HUES64 (cell line): ENCODE measurements around the gene GPHN.
A peak's percentile ranks its signal among the peaks of the same experiment; 100 is the strongest.

ENCODE experiments used
- H3K27ac ChIP-seq: 2 replicates; pipeline ENCODE4 v1.7.0; 2013; ENCODE audit warnings: low read depth, low read length, inconsistent platforms
- H3K27me3 ChIP-seq: 2 replicates; pipeline ENCODE4 v1.6.1; 2013; ENCODE audit warnings: mild to moderate bottlenecking, low read length; ENCODE audit not compliant: insufficient read depth
- H3K36me3 ChIP-seq: 2 replicates; pipeline ENCODE4 v1.6.1; 2013; ENCODE audit warnings: mild to moderate bottlenecking, low read length; ENCODE audit not compliant: insufficient read depth
- H3K4me1 ChIP-seq: 2 replicates; pipeline ENCODE4 v1.6.1; 2013; ENCODE audit warnings: mild to moderate bottlenecking, low read length, moderate library complexity; ENCODE audit not compliant: insufficient read depth
- H3K4me3 ChIP-seq: 2 replicates; pipeline ENCODE4 v1.5.1; 2013; ENCODE audit warnings: mild to moderate bottlenecking, low read length, moderate library complexity
- H3K9ac ChIP-seq: 2 replicates; pipeline ENCODE4 v1.6.1; 2013; ENCODE audit warnings: mild to moderate bottlenecking, low read depth, low read length
- H3K9me3 ChIP-seq: 2 replicates; pipeline ENCODE4 v1.6.1; 2013; ENCODE audit warnings: low read depth, low read length; ENCODE audit not compliant: insufficient read depth
- WGBS: fragments of 150-250, 120-280 bp; methylation state at CpG from one replicate; pipeline ENCODE4 v1.1.7; 2013; ENCODE audit warnings: missing lambda C conversion rate; 5-methylcytosine and 5-hydroxymethylcytosine counted together

Gene GPHN

DNA sequence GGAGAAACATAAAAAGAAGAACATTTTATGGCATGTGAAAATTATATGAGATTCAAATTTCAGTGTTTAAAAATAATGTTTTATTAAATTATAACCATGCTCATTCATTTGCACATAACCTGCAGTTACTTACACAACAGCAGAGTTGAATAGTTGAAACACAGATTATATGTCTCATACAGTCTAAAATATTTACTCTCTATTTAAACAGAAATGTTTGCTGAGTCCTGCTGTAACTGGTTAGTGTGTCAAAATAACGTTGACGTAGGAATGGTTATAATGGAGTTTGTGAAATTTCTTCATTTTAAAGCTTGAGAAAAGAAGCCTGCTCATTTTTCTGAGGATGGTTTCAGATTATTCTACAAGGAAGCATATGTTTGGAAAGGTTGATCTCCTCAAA, 484.8 kb downstream of the GPHN start:
- no peaks in the 10 kb centered on the region for H3K36me3 ChIP-seq
- no peak overlapping the region for H3K27ac ChIP-seq
- H3K9ac ChIP-seq = no peak overlapping the region
- no peak overlapping the region for H3K4me3 ChIP-seq
- H3K9me3 ChIP-seq = no peaks in the 10 kb centered on the region
- H3K27me3 ChIP-seq = no peaks in the 10 kb centered on the region
- H3K4me1 ChIP-seq = no peaks in the 10 kb centered on the region
- 100% methylated on average over 2 of the region's 2 CpGs for WGBS

DNA sequence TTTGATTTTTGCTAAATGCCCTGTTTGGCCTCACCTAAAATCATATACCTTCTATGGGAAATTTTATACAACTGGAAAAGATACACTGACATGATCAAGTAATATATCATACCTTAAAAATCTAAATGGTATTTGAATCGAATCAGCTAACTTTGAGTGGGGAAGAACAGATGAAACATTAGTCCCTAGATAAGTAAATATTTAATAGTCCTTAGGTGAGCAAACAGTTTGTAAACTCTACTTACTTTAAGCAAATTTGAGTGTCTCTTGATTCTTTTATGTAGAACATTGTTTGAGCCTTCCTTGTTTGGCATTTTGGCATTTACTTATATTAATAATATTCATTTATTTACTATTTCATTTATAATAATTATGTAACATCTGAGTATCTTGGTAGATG, 485.6 kb downstream of the GPHN start:
- WGBS = no CpG with 5 or more reads among the region's 1 CpG
- H3K27ac ChIP-seq = no peak overlapping the region

GRCh38 chr14:66998013-66998412, 490.1 kb downstream of the GPHN start:
- H3K27me3 ChIP-seq = no peaks in the 10 kb centered on the region
- no peak overlapping the region for H3K27ac ChIP-seq
- H3K36me3 ChIP-seq = no peaks in the 10 kb centered on the region
- WGBS = 81% methylated on average over 2 of the region's 3 CpGs
- H3K9ac ChIP-seq = no peak overlapping the region
- H3K9me3 ChIP-seq = no peaks in the 10 kb centered on the region
- no peaks in the 10 kb centered on the region for H3K4me1 ChIP-seq
- H3K4me3 ChIP-seq = no peak overlapping the region

More for the DNA sequence above, 485.6 kb downstream of the GPHN start:
- H3K4me1 ChIP-seq = no peaks in the 10 kb centered on the region
- no peaks in the 10 kb centered on the region for H3K9me3 ChIP-seq
- H3K36me3 ChIP-seq = no peaks in the 10 kb centered on the region
- H3K27me3 ChIP-seq = no peaks in the 10 kb centered on the region
- H3K9ac ChIP-seq = no peak overlapping the region
- H3K4me3 ChIP-seq = no peak overlapping the region

DNA sequence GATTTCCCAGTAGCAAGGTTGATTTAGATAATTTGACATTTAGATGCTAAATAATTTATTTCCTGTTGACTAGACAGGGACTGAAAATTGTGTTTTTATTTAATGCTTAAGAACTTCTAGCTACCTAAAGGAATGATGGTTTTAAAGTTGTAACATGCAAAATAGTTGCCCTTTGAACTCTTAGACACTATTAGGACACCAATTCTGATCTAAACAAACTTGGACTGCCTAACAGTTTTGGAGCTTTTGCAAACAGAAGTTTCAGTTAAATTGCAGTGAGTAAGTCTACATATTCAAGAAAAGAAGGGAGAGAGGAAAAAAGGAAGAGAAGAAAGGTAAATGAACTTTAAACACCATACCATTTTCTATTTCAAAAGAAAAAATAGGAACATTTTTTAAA, 492.0 kb downstream of the GPHN start:
- no peaks in the 10 kb centered on the region for H3K27me3 ChIP-seq
- no peaks in the 10 kb centered on the region for H3K4me1 ChIP-seq
- no peaks in the 10 kb centered on the region for H3K9me3 ChIP-seq
- H3K4me3 ChIP-seq = no peak overlapping the region
- no peaks in the 10 kb centered on the region for H3K36me3 ChIP-seq
- H3K9ac ChIP-seq = no peak overlapping the region
- no peak overlapping the region for H3K27ac ChIP-seq

DNA sequence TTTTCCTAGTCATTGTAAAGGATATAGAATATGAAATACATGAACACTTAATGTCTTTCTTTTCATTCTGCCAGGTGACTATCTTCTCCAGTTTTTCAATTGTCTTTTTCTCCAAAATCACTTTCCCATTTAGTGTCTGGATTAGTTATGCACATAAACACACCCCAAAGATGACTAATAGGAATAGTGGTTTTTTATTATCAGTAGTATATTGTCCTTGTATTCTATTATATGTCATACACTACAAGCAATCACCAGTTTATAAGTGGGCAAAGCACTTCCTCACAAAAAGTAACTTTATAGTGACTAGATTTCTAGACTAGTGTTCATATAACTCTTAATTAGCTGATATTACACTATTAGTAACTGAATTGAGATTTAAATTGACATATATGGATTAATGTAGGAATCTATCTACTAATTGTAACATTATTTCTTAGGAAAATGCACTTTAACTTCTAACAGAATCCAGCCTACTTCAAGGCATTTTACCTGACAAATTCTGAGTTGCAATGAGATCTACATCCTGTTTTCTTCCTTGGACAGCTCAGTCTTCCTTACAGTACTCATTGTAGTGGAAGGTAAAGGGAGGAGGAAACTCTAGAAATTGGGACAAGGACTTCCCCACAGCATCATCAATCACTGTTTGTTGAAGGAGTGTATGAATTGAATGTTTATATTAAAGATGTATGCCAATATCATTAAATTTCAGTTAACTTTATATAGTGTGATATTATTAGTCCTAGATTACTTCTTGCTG, 495.2 kb downstream of the GPHN start:
- Histone ChIP-seq H3K36me3 (no peaks in the 10 kb centered on the region), H3K27ac (no peak overlapping the region), H3K9me3 (no peaks in the 10 kb centered on the region), H3K9ac (no peak overlapping the region), H3K4me1 (no peaks in the 10 kb centered on the region), H3K4me3 (no peak overlapping the region), H3K27me3 (no peaks in the 10 kb centered on the region)

GRCh38 chr14:67004521-67004920, 496.6 kb downstream of the GPHN start:
- Histone ChIP-seq H3K9me3 (no peaks in the 10 kb centered on the region), H3K27me3 (no peaks in the 10 kb centered on the region), H3K4me1 (no peaks in the 10 kb centered on the region), H3K27ac (no peak overlapping the region), H3K4me3 (no peak overlapping the region), H3K9ac (no peak overlapping the region), H3K36me3 (no peaks in the 10 kb centered on the region)
- 96% methylated on average over 1 of the region's 2 CpGs for WGBS

GRCh38 chr14:67010602-67011001, 502.7 kb downstream of the GPHN start:
- 94% methylated on average over 1 of the region's 1 CpG for WGBS
- H3K9ac ChIP-seq = no peak overlapping the region

GRCh38 chr14:67016856-67017255, 508.9 kb downstream of the GPHN start:
- no peak overlapping the region for H3K4me3 ChIP-seq
- H3K9me3 ChIP-seq = no peaks in the 10 kb centered on the region
- no peaks in the 10 kb centered on the region for H3K36me3 ChIP-seq
- H3K4me1 ChIP-seq = no peaks in the 10 kb centered on the region
- no peaks in the 10 kb centered on the region for H3K27me3 ChIP-seq
- no peak overlapping the region for H3K27ac ChIP-seq
- H3K9ac ChIP-seq = no peak overlapping the region

More at GRCh38 chr14:67010602-67011001, 502.7 kb downstream of the GPHN start:
- no peak overlapping the region for H3K4me3 ChIP-seq
- H3K27me3 ChIP-seq = no peaks in the 10 kb centered on the region
- no peaks in the 10 kb centered on the region for H3K9me3 ChIP-seq
- H3K4me1 ChIP-seq = no peaks in the 10 kb centered on the region
- no peaks in the 10 kb centered on the region for H3K36me3 ChIP-seq
- H3K27ac ChIP-seq = no peak overlapping the region

- no peaks in the 10 kb centered on the region for H3K27me3 ChIP-seq
- no peaks in the 10 kb centered on the region for H3K4me1 ChIP-seq
- no peaks in the 10 kb centered on the region for H3K9me3 ChIP-seq
- no peak overlapping the region for H3K9ac ChIP-seq
- H3K36me3 ChIP-seq = no peaks in the 10 kb centered on the region
- H3K27ac ChIP-seq = no peak overlapping the region
- no peak overlapping the region for H3K4me3 ChIP-seq
Observed at GRCh38 chr14:67018720-67019119, 510.8 kb downstream of the GPHN start.

- 88% methylated on average over 1 of the region's 3 CpGs for WGBS
- Histone ChIP-seq H3K4me1 (no peaks in the 10 kb centered on the region), H3K36me3 (no peaks in the 10 kb centered on the region), H3K27ac (no peak overlapping the region), H3K9me3 (peaks cover 9% of the 10 kb centered on the region), H3K27me3 (no peaks in the 10 kb centered on the region), H3K9ac (no peak overlapping the region), H3K4me3 (no peak overlapping the region)
Observed at GRCh38 chr14:67019796-67020195, 511.8 kb downstream of the GPHN start.

DNA sequence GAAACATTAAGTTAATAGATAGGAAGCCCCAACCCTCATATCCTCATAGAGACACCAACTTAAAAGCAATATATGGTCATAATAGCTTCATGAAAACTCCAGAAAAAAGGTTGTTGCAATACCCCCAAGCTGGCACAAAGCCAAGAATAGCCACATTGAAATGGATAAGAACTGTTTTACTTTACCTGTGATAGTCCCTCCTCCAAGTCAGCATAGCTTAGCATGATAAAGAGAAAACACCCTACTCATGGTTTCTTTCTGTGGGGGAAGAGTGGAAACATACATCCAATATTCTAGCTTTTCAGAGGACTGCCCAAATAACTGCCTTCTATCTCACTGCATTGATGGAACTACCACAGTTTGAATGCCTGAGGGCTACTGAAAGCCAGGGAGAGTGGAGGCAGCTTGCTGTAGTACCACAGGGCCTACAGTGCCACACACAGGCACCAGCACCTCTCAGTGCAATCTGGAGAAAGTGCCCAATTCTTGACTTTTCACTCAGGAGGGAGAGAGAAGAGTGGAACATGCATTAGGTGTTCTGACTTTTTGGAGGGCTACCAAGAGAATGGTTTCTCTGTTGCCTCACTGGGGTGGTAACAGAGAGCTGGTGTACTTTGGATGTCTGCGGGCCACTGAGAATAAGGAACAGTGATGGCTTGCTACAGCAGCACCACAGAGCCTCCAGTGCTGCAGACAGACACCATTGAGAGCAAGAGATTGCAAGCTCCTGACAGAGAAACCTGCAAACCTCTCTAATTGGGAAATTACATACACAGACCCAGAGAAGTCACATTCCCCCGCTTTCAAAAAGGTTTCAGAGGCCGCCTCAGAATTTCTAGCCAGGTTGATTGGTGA, 524.2 kb downstream of the GPHN start:
- Histone ChIP-seq H3K27ac (peak overlapping the region; percentile 53; the same call in 1 of the 2 replicates), H3K36me3 (no peaks in the 10 kb centered on the region), H3K4me1 (peaks cover 11% of the 10 kb centered on the region; the same call in 1 of the 2 replicates), H3K9me3 (no peaks in the 10 kb centered on the region), H3K4me3 (no peak overlapping the region), H3K9ac (no peak overlapping the region; the same call in 1 of the 2 replicates), H3K27me3 (no peaks in the 10 kb centered on the region)
- 94% methylated on average over 3 of the region's 3 CpGs for WGBS
